ENCODE results near the gene MLX. TPM values are rescaled to one million over a fixed set of nuclear protein-coding genes. Genes with fewer than 3 reads are reported as not detected.
"Not testable (repeated sequence)": the region's sequence is repeated elsewhere in the genome, so short reads cannot be mapped to it uniquely, and the experiment has no call there.

The MLX gene
- total RNA-seq, 1 experiment from 2014 or later: 33.7 TPM

- TF ChIP-seq EZH2 (IDR thresholded peaks at IDR 0.05; ENCODE audit: borderline replicate concordance, low read depth, low read length, poor library complexity, severe bottlenecking): no peak
- TF ChIP-seq CTCF (conservative IDR thresholded peaks at IDR 0.05; ENCODE audit: low read depth, low read length): no peak
- no peaks in the 10 kb centered on the region for H3K36me3 ChIP-seq (ENCODE audit: insufficient read depth, low read length, poor library complexity, severe bottlenecking)
- no TSS peak for BruUV-seq (replicated peaks)
- intact Hi-C loops (cut with micrococcal nuclease; ENCODE audit: unreplicated experiment): no loop called here
- ChIA-PET POLR2A (ENCODE audit: low non-redundant PET) (no interaction called here), CTCF (no interaction called here)
- H3K27me3 ChIP-seq (replicated peaks; ENCODE audit: insufficient read depth, low read depth, low read length, poor library complexity): no peaks in the 10 kb centered on the region
- no peak for DNase-seq (ENCODE audit: low spot score)
- peak overlapping the region; percentile 64 for H3K4me3 ChIP-seq (ENCODE audit: low read depth, low read length, poor library complexity, severe bottlenecking)
- no peaks in the 10 kb centered on the region for H3K4me1 ChIP-seq (ENCODE audit: insufficient read depth, low read length, poor library complexity, severe bottlenecking)
- H3K27ac ChIP-seq (ENCODE audit: low read depth, low read length, poor library complexity, severe bottlenecking): peak overlapping the region; percentile 82
- no peaks in the 10 kb centered on the region for H3K9me3 ChIP-seq (ENCODE audit: low read depth, low read length, poor library complexity, severe bottlenecking)
Observed at GRCh38 chr17:42553866-42554249, 13.0 kb upstream of the MLX start.

- Histone ChIP-seq H3K9me3 (ENCODE audit: low read depth, low read length, poor library complexity, severe bottlenecking) (no peaks in the 10 kb centered on the region), H3K36me3 (ENCODE audit: insufficient read depth, low read length, poor library complexity, severe bottlenecking) (no peaks in the 10 kb centered on the region), H3K4me1 (ENCODE audit: insufficient read depth, low read length, poor library complexity, severe bottlenecking) (no peaks in the 10 kb centered on the region), H3K4me3 (ENCODE audit: low read depth, low read length, poor library complexity, severe bottlenecking) (peak overlapping the region; percentile 64), H3K27me3 (replicated peaks; ENCODE audit: insufficient read depth, low read depth, low read length, poor library complexity) (no peaks in the 10 kb centered on the region), H3K27ac (ENCODE audit: low read depth, low read length, poor library complexity, severe bottlenecking) (peak overlapping the region; percentile 82)
- TF ChIP-seq EZH2 (IDR thresholded peaks at IDR 0.05; ENCODE audit: borderline replicate concordance, low read depth, low read length, poor library complexity, severe bottlenecking) (no peak), CTCF (conservative IDR thresholded peaks at IDR 0.05; ENCODE audit: low read depth, low read length) (no peak)
- intact Hi-C loops (cut with micrococcal nuclease; ENCODE audit: unreplicated experiment): no loop called here
- peak; percentile 71 for DNase-seq (ENCODE audit: low spot score)
- ChIA-PET POLR2A (ENCODE audit: low non-redundant PET) (no interaction called here), CTCF (no interaction called here)
- TSS peak; percentile 66 for BruUV-seq (replicated peaks)
Observed at GRCh38 chr17:42554250-42555121, 12.4 kb upstream of the MLX start.

GRCh38 chr17:42555122-42555622 is 11.7 kb upstream of the MLX start:
- Histone ChIP-seq H3K27me3 (replicated peaks; ENCODE audit: insufficient read depth, low read depth, low read length, poor library complexity) (no peaks in the 10 kb centered on the region), H3K27ac (ENCODE audit: low read depth, low read length, poor library complexity, severe bottlenecking) (peak overlapping the region; percentile 82), H3K4me1 (ENCODE audit: insufficient read depth, low read length, poor library complexity, severe bottlenecking) (no peaks in the 10 kb centered on the region), H3K36me3 (ENCODE audit: insufficient read depth, low read length, poor library complexity, severe bottlenecking) (no peaks in the 10 kb centered on the region), H3K4me3 (ENCODE audit: low read depth, low read length, poor library complexity, severe bottlenecking) (peak overlapping the region; percentile 64), H3K9me3 (ENCODE audit: low read depth, low read length, poor library complexity, severe bottlenecking) (no peaks in the 10 kb centered on the region)
- TSS peak; percentile 86 for BruUV-seq (replicated peaks)
- TF ChIP-seq EZH2 (IDR thresholded peaks at IDR 0.05; ENCODE audit: borderline replicate concordance, low read depth, low read length, poor library complexity, severe bottlenecking) (no peak), CTCF (conservative IDR thresholded peaks at IDR 0.05; ENCODE audit: low read depth, low read length) (no peak)
- intact Hi-C loops (cut with micrococcal nuclease; ENCODE audit: unreplicated experiment): no loop called here
- POLR2A ChIA-PET (ENCODE audit: low non-redundant PET): no interaction called here
- no peak for DNase-seq (ENCODE audit: low spot score)
- CTCF ChIA-PET: no interaction called here

- POLR2A ChIA-PET (ENCODE audit: low non-redundant PET); H3K27me3 ChIP-seq (replicated peaks; ENCODE audit: insufficient read depth, low read depth, low read length, poor library complexity); H3K4me3 ChIP-seq (ENCODE audit: low read depth, low read length, poor library complexity, severe bottlenecking); H3K9me3 ChIP-seq (ENCODE audit: low read depth, low read length, poor library complexity, severe bottlenecking); intact Hi-C loops (cut with micrococcal nuclease; ENCODE audit: unreplicated experiment); CTCF ChIA-PET; H3K4me1 ChIP-seq (ENCODE audit: insufficient read depth, low read length, poor library complexity, severe bottlenecking); DNase-seq (ENCODE audit: low spot score); H3K27ac ChIP-seq (ENCODE audit: low read depth, low read length, poor library complexity, severe bottlenecking); BruUV-seq (replicated peaks); H3K36me3 ChIP-seq (ENCODE audit: insufficient read depth, low read length, poor library complexity, severe bottlenecking): not testable (repeated sequence)
Observed at GRCh38 chr17:42555961-42556617, 10.8 kb upstream of the MLX start.
